HCT116 (cell line): ENCODE results near the gene RFX8. TPM values are rescaled to one million over a fixed set of nuclear protein-coding genes. Genes with fewer than 3 reads are reported as not detected.

Source experiments
- ATAC-seq: fragments of 200-7000 bp; cut with Tn5 transposase; 2 replicates; pipeline ENCODE4 v1.9.1; 2020; ENCODE audit warnings: mild to moderate bottlenecking, moderate library complexity
- BruUV-seq: library from RNA; stranded (reverse); fragments of 400-500 nt; replicated peaks from 2 replicates; lab custom pipeline; 2021; lab: Mats Ljungman, UMichigan
- CTCF ChIA-PET: fragments of 300-600 bp; sonication (Branson Sonifier 250); formaldehyde crosslinking; loops from one replicate; lab custom pipeline; 2021; ENCODE audit warnings: antibody characterized with exemption; lab: Charles Lee
- POLR2A ChIA-PET: fragments of 300-600, 350-600 bp; sonication (Branson Sonifier 250); formaldehyde crosslinking; loops from one replicate; lab custom pipeline; 2021; ENCODE audit warnings: antibody characterized with exemption; lab: Charles Lee
- RAD21 ChIA-PET, 2 experiments: fragments of 300-600 bp; sonication (Branson Sonifier 250); formaldehyde crosslinking; loops; one replicate each; lab custom pipeline; 2023; ENCODE audit warnings: low total read pairs in 2 of 2; ENCODE audit not compliant: uncharacterized antibody in 2 of 2, unreplicated experiment in 2 of 2, low non-redundant PET in 1 of 2; lab: Charles Lee
- DNase-seq: peaks from one replicate; pipeline ENCODE4 v3.0.0-alpha.2; 2010; ENCODE audit warnings: low read depth, low spot score
- H2AFZ ChIP-seq: fragments of 200-600 bp; shearing (Covaris generic), sonication (generic); 2 replicates; pipeline ENCODE4 v1.6.1; 2017; ENCODE audit warnings: low read depth, mixed run types, mixed read lengths, antibody characterized with exemption, low read length; ENCODE audit not compliant: poor library complexity, severe bottlenecking
- H3K27ac ChIP-seq: 2 replicates; pipeline ENCODE4 v1.5.1; 2012; ENCODE audit warnings: low read depth, low read length
- H3K27me3 ChIP-seq: fragments of 200-600 bp; sonication (generic); 2 replicates; pipeline ENCODE4 v1.6.1; 2016; ENCODE audit warnings: mixed run types, low read length, mixed read lengths; ENCODE audit not compliant: insufficient read depth
- H3K36me3 ChIP-seq, 2 experiments: fragments of 200-500 bp in 1 of 2; fragments of 200-600 bp in 1 of 2; sonication (Bioruptor generic) in 1 of 2; sonication (generic) in 1 of 2; 2 replicates each; pipeline versions ENCODE4 v1.5.1 to v1.6.1; 2014 to 2016; ENCODE audit warnings: low read length in 2 of 2, inconsistent platforms in 1 of 2, mixed read lengths in 1 of 2, mixed run types in 1 of 2; ENCODE audit not compliant: insufficient read depth in 2 of 2, control insufficient read depth in 1 of 2
- H3K4me1 ChIP-seq, 2 experiments: fragments of 200-600 bp in 1 of 2; sonication (generic) in 1 of 2; 2 replicates each; pipeline versions ENCODE4 v1.5.1 to v1.6.1; 2012 to 2017; ENCODE audit warnings: low read length in 2 of 2, inconsistent platforms in 1 of 2, mild to moderate bottlenecking in 1 of 2, mixed read lengths in 1 of 2, mixed run types in 1 of 2, moderate library complexity in 1 of 2; ENCODE audit not compliant: insufficient read depth in 2 of 2, control insufficient read depth in 1 of 2
- H3K4me2 ChIP-seq: fragments of 200-600 bp; sonication (generic); 2 replicates; pipeline ENCODE4 v1.6.1; 2017; ENCODE audit warnings: mixed run types, low read length, mixed read lengths
- H3K4me3 ChIP-seq, 2 experiments: fragments of 200-600 bp in 1 of 2; sonication (generic) in 1 of 2; replicated peaks in 1 of 2; 2 replicates each; pipeline ENCODE4 v1.5.1; 2011 to 2016; ENCODE audit warnings: low read length in 2 of 2, control low read depth in 1 of 2, low read depth in 1 of 2, mild to moderate bottlenecking in 1 of 2, mixed read lengths in 1 of 2, mixed run types in 1 of 2
- H3K79me2 ChIP-seq: fragments of 200-600 bp; sonication (generic); 2 replicates; pipeline ENCODE4 v1.6.1; 2017; ENCODE audit warnings: mild to moderate bottlenecking, mixed run types, low read length, moderate library complexity, mixed read lengths; ENCODE audit not compliant: insufficient read depth
- H3K9ac ChIP-seq: fragments of 200-600 bp; sonication (generic); 2 replicates; pipeline ENCODE4 v1.6.1; 2016; ENCODE audit warnings: low read length, mixed read lengths
- H3K9me2 ChIP-seq: fragments of 200-600 bp; sonication (generic), shearing (Covaris generic); 2 replicates; pipeline ENCODE4 v1.6.1; 2017; ENCODE audit warnings: mixed run types, mild to moderate bottlenecking, moderate library complexity; ENCODE audit not compliant: insufficient read depth
- H3K9me3 ChIP-seq, 2 experiments: fragments of 200-500 bp in 1 of 2; fragments of 200-600 bp in 1 of 2; sonication (Bioruptor generic) in 1 of 2; sonication (generic) in 1 of 2; 2 replicates each; pipeline ENCODE4 v1.6.1; 2014 to 2017; ENCODE audit warnings: low read length in 2 of 2, mixed read lengths in 2 of 2, inconsistent platforms in 1 of 2, low read depth in 1 of 2, mild to moderate bottlenecking in 1 of 2, mixed run types in 1 of 2, moderate library complexity in 1 of 2; ENCODE audit not compliant: control insufficient read depth in 1 of 2, insufficient read depth in 1 of 2
- H4K20me1 ChIP-seq: fragments of 200-600 bp; sonication (generic), shearing (Covaris generic); 2 replicates; pipeline ENCODE4 v1.6.1; 2017; ENCODE audit warnings: mixed run types, mild to moderate bottlenecking, moderate library complexity; ENCODE audit not compliant: insufficient read depth
- CEBPB ChIP-seq: IDR thresholded peaks from 2 replicates; pipeline ENCODE4 v1.6.1; 2012; ENCODE audit warnings: low read depth
- EZH2 ChIP-seq: fragments of 200-600 bp; sonication (generic); IDR thresholded peaks from 2 replicates; pipeline ENCODE4 v1.6.1; 2017; ENCODE audit warnings: antibody characterized with exemption, mixed run types
- EZH2phosphoT487 ChIP-seq: fragments of 200-600 bp; IDR thresholded peaks from 2 replicates; pipeline ENCODE4 v1.6.1; 2018; ENCODE audit warnings: antibody characterized with exemption, borderline replicate concordance
- FOSL1 ChIP-seq: IDR thresholded peaks from 2 replicates; pipeline ENCODE4 v1.6.1; 2012; ENCODE audit warnings: low read depth
- JUND ChIP-seq: IDR thresholded peaks from 2 replicates; pipeline ENCODE4 v1.6.1; 2012
- POLR2A ChIP-seq: IDR thresholded peaks from 2 replicates; pipeline ENCODE4 v1.7.0; 2011; ENCODE audit warnings: borderline replicate concordance; ENCODE audit not compliant: insufficient read depth, insufficient read length; ENCODE audit errors: extremely low read depth
- SIN3A ChIP-seq: IDR thresholded peaks from 2 replicates; pipeline ENCODE4 v1.6.1; 2012; ENCODE audit warnings: low read depth
- SP1 ChIP-seq: IDR thresholded peaks from 2 replicates; pipeline ENCODE4 v1.6.1; 2012; ENCODE audit warnings: low read depth
- SRF ChIP-seq: IDR thresholded peaks from 2 replicates; pipeline ENCODE4 v1.6.1; 2012; ENCODE audit warnings: low read depth
- TCF7L2 ChIP-seq: IDR thresholded peaks from 2 replicates; pipeline ENCODE4 v1.7.0; 2011; ENCODE audit warnings: borderline replicate concordance, inconsistent platforms; ENCODE audit not compliant: insufficient read depth, insufficient read length; ENCODE audit errors: extremely low read depth
- ZNF274 ChIP-seq: fragments of 200-500 bp; sonication (Bioruptor generic); IDR thresholded peaks from 2 replicates; pipeline ENCODE4 v1.6.1; 2014; ENCODE audit warnings: mild to moderate bottlenecking, low read depth, low read length, inconsistent platforms
- intact Hi-C: fragments of 100-400 bp; cut with micrococcal nuclease; formaldehyde crosslinking; loops from 2 replicates; pipeline ENCODE4 v1.10.0; 2022
- total RNA-seq: library from RNA; stranded (reverse); gene quantifications from one replicate; pipeline ENCODE4 v1.2.1, GENCODE V29; 2021; ENCODE audit not compliant: unreplicated experiment
- TF ChIP-seq, protein P1 (sequence below): IDR thresholded peaks from 2 replicates; pipeline ENCODE4 v1.6.1; 2012
- TF ChIP-seq, protein P2 (sequence below): IDR thresholded peaks from 2 replicates; pipeline ENCODE4 v1.6.1; 2011; ENCODE audit warnings: mild to moderate bottlenecking, low read length, moderate library complexity; ENCODE audit not compliant: insufficient replicate concordance; ENCODE audit errors: extremely low read depth
- TF ChIP-seq, protein P3 (sequence below): IDR thresholded peaks from 2 replicates; pipeline ENCODE4 v1.6.1; 2012; ENCODE audit warnings: low read depth

Gene RFX8
- total RNA-seq, 1 experiment from 2014 or later = not detected

GRCh38 chr2:101500860-101501259 lies 25.9 kb upstream of the RFX8 start:
- intact Hi-C loops = no loop called here
- no peak overlapping the region for H3K4me3 ChIP-seq
- POLR2A ChIA-PET = no interaction called here
- no peak for DNase-seq
- H3K27ac ChIP-seq = no peak overlapping the region
- no peak overlapping the region for H3K9ac ChIP-seq
- no peaks in the 10 kb centered on the region for H3K4me1 ChIP-seq
- no peaks in the 10 kb centered on the region for H3K9me3 ChIP-seq
- CTCF ChIA-PET = no interaction called here
- no TSS peak for BruUV-seq
- ATAC-seq = no peak
- no peaks in the 10 kb centered on the region for H4K20me1 ChIP-seq
- no peaks in the 10 kb centered on the region for H3K36me3 ChIP-seq
- TF ChIP-seq TCF7L2 = no peak
- no peak for TF ChIP-seq FOSL1
- TF ChIP-seq ZNF274 = no peak
- TF ChIP-seq SRF = no peak
- no peak for TF ChIP-seq POLR2A
- no peak for TF ChIP-seq CEBPB
- no peak for TF ChIP-seq EZH2phosphoT487
- no peak for TF ChIP-seq SP1
- TF ChIP-seq JUND = no peak
- TF ChIP-seq, protein P1, sequence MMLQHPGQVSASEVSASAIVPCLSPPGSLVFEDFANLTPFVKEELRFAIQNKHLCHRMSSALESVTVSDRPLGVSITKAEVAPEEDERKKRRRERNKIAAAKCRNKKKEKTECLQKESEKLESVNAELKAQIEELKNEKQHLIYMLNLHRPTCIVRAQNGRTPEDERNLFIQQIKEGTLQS = no peak
- TF ChIP-seq, protein P2, sequence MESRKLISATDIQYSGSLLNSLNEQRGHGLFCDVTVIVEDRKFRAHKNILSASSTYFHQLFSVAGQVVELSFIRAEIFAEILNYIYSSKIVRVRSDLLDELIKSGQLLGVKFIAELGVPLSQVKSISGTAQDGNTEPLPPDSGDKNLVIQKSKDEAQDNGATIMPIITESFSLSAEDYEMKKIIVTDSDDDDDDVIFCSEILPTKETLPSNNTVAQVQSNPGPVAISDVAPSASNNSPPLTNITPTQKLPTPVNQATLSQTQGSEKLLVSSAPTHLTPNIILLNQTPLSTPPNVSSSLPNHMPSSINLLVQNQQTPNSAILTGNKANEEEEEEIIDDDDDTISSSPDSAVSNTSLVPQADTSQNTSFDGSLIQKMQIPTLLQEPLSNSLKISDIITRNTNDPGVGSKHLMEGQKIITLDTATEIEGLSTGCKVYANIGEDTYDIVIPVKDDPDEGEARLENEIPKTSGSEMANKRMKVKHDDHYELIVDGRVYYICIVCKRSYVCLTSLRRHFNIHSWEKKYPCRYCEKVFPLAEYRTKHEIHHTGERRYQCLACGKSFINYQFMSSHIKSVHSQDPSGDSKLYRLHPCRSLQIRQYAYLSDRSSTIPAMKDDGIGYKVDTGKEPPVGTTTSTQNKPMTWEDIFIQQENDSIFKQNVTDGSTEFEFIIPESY = no peak
- TF ChIP-seq SIN3A = no peak
- TF ChIP-seq, protein P3, sequence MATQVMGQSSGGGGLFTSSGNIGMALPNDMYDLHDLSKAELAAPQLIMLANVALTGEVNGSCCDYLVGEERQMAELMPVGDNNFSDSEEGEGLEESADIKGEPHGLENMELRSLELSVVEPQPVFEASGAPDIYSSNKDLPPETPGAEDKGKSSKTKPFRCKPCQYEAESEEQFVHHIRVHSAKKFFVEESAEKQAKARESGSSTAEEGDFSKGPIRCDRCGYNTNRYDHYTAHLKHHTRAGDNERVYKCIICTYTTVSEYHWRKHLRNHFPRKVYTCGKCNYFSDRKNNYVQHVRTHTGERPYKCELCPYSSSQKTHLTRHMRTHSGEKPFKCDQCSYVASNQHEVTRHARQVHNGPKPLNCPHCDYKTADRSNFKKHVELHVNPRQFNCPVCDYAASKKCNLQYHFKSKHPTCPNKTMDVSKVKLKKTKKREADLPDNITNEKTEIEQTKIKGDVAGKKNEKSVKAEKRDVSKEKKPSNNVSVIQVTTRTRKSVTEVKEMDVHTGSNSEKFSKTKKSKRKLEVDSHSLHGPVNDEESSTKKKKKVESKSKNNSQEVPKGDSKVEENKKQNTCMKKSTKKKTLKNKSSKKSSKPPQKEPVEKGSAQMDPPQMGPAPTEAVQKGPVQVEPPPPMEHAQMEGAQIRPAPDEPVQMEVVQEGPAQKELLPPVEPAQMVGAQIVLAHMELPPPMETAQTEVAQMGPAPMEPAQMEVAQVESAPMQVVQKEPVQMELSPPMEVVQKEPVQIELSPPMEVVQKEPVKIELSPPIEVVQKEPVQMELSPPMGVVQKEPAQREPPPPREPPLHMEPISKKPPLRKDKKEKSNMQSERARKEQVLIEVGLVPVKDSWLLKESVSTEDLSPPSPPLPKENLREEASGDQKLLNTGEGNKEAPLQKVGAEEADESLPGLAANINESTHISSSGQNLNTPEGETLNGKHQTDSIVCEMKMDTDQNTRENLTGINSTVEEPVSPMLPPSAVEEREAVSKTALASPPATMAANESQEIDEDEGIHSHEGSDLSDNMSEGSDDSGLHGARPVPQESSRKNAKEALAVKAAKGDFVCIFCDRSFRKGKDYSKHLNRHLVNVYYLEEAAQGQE = no peak
- TF ChIP-seq EZH2 = no peak
- no peaks in the 10 kb centered on the region for H3K9me2 ChIP-seq
- no peak overlapping the region for H2AFZ ChIP-seq
- H3K4me2 ChIP-seq = no peak overlapping the region
- RAD21 ChIA-PET = interaction anchor here in 1 of 2 experiments (0.6 kb wide), 1 partner anchor 17 kb away, joined by 3 read pairs; no protein-coding TSS in a partner anchor
- no peaks in the 10 kb centered on the region for H3K79me2 ChIP-seq
- H3K27me3 ChIP-seq = no peaks in the 10 kb centered on the region
